Pulmonary artery endothelial cell (primary cell): Measurements from ENCODE around the gene DDX56. TPM values are rescaled to one million over a fixed set of nuclear protein-coding genes. Genes with fewer than 3 reads are reported as not detected.
"Not testable (repeated sequence)": the region's sequence is repeated elsewhere in the genome, so short reads cannot be mapped to it uniquely, and the experiment has no call there.

Experiments
- DNase-seq: peaks from one replicate; pipeline ENCODE4 v3.0.0-alpha.2; 2011; ENCODE audit warnings: low read depth, low spot score
- total RNA-seq: library from RNA; depleted of rRNA; stranded (reverse); fragments of >200 nt; gene quantifications from 2 replicates; pipeline ENCODE4 v1.2.3, GENCODE V29; 2014

DDX56 gene
- 68.5 and 73.3 TPM in 2 replicates for total RNA-seq

- peak; percentile 84 for DNase-seq
These were observed at the start of gene DDX56 for GRCh38 chr7:44573464-44574286. Gene DDX56, minus strand, starts transcription at chr7:44573908. Its CDS starts 13 bp downstream, at chr7:44573895.

- no peak for DNase-seq
These were observed 48.8 kb upstream of the DDX56 start for GRCh38 chr7:44622342-44623151.

- DNase-seq: no peak
These were observed 48.0 kb upstream of the DDX56 start for GRCh38 chr7:44621750-44622103.

- no peak for DNase-seq
These were observed 47.5 kb upstream of the DDX56 start for GRCh38 chr7:44621034-44621749.

GRCh38 chr7:44618753-44619152 lies 45.0 kb upstream of the DDX56 start:
- DNase-seq: no peak

- DNase-seq: no peak
These were observed 44.3 kb upstream of the DDX56 start for GRCh38 chr7:44618045-44618444.

- DNase-seq: no peak
These were observed 43.6 kb upstream of the DDX56 start for GRCh38 chr7:44617225-44617890.

- no peak for DNase-seq
These were observed 42.8 kb upstream of the DDX56 start for GRCh38 chr7:44616545-44616944.

- DNase-seq: no peak
These were observed 42.1 kb upstream of the DDX56 start for GRCh38 chr7:44615793-44616192.

- DNase-seq: no peak
These were observed 41.5 kb upstream of the DDX56 start for GRCh38 chr7:44615149-44615611.

- no peak for DNase-seq
These were observed 36.1 kb upstream of the DDX56 start for GRCh38 chr7:44609829-44610228.

GRCh38 chr7:44608916-44609648 lies 35.4 kb upstream of the DDX56 start:
- DNase-seq: no peak

- no peak for DNase-seq
These were observed 33.7 kb upstream of the DDX56 start for GRCh38 chr7:44607141-44608068.

- DNase-seq: peak; percentile 96
These were observed 32.8 kb upstream of the DDX56 start, which contains the start of gene OGDH for GRCh38 chr7:44606341-44607140. Gene OGDH, plus strand, starts transcription at chr7:44606627. Its CDS starts 17,717 bp downstream, at chr7:44624344.

- no peak for DNase-seq
These were observed 31.2 kb upstream of the DDX56 start for GRCh38 chr7:44604941-44605340.

GRCh38 chr7:44603193-44603592 lies 29.5 kb upstream of the DDX56 start:
- no peak for DNase-seq

GRCh38 chr7:44602576-44602910 lies 28.8 kb upstream of the DDX56 start:
- DNase-seq: no peak

GRCh38 chr7:44599222-44599621 lies 25.5 kb upstream of the DDX56 start:
- no peak for DNase-seq

GRCh38 chr7:44597181-44597580 lies 23.5 kb upstream of the DDX56 start:
- DNase-seq: not testable (repeated sequence)
